ENCODE results near the gene KDM3A.

The KDM3A gene

GRCh38 chr2:86417961-86418360, 23.2 kb upstream of the KDM3A start:
- Mint-ChIP-seq H3K9me3 (peaks cover 15% of the 10 kb centered on the region), H3K27ac (no peak overlapping the region), H3K36me3 (ENCODE audit: low read depth) (peaks cover 4% of the 10 kb centered on the region), H3K4me3 (no peak overlapping the region), H3K4me1 (peaks cover 5% of the 10 kb centered on the region), H3K27me3 (peaks cover 23% of the 10 kb centered on the region)
- DNase-seq: no peak
- ATAC-seq: no peak

- Mint-ChIP-seq H3K36me3 (ENCODE audit: low read depth) (peaks cover 4% of the 10 kb centered on the region), H3K27me3 (peaks cover 10% of the 10 kb centered on the region), H3K4me3 (no peak overlapping the region), H3K9me3 (peaks cover 16% of the 10 kb centered on the region), H3K4me1 (no peaks in the 10 kb centered on the region), H3K27ac (no peak overlapping the region)
- ATAC-seq (no peak), DNase-seq (no peak)
Measured at GRCh38 chr2:86420913-86421312, 20.3 kb upstream of the KDM3A start.

GRCh38 chr2:86426271-86426670, 14.9 kb upstream of the KDM3A start:
- H3K27me3 Mint-ChIP-seq: peaks cover 9% of the 10 kb centered on the region
- DNase-seq (no peak), ATAC-seq (no peak)
- no peaks in the 10 kb centered on the region for H3K4me1 Mint-ChIP-seq
- H3K36me3 Mint-ChIP-seq (ENCODE audit: low read depth): peaks cover 4% of the 10 kb centered on the region
- no peak overlapping the region for H3K27ac Mint-ChIP-seq
- H3K9me3 Mint-ChIP-seq: peaks cover 23% of the 10 kb centered on the region
- H3K4me3 Mint-ChIP-seq: no peak overlapping the region

GRCh38 chr2:86429335-86429734, 11.8 kb upstream of the KDM3A start:
- no peak overlapping the region for H3K4me3 Mint-ChIP-seq
- H3K36me3 Mint-ChIP-seq (ENCODE audit: low read depth): no peaks in the 10 kb centered on the region

GRCh38 chr2:86430368-86430767, 10.8 kb upstream of the KDM3A start:
- Mint-ChIP-seq H3K9me3 (peaks cover 11% of the 10 kb centered on the region), H3K36me3 (ENCODE audit: low read depth) (no peaks in the 10 kb centered on the region), H3K27me3 (peaks cover 3% of the 10 kb centered on the region), H3K27ac (no peak overlapping the region), H3K4me1 (no peaks in the 10 kb centered on the region), H3K4me3 (no peak overlapping the region)
- DNase-seq: no peak
- no peak for ATAC-seq

More at GRCh38 chr2:86429335-86429734, 11.8 kb upstream of the KDM3A start:
- Mint-ChIP-seq H3K27ac (no peak overlapping the region), H3K27me3 (peaks cover 7% of the 10 kb centered on the region), H3K9me3 (peaks cover 11% of the 10 kb centered on the region), H3K4me1 (no peaks in the 10 kb centered on the region)
- DNase-seq (no peak), ATAC-seq (no peak)

- H3K27ac Mint-ChIP-seq: no peak overlapping the region
- H3K4me3 Mint-ChIP-seq: no peak overlapping the region
- DNase-seq: no peak
- H3K27me3 Mint-ChIP-seq: peaks cover 6% of the 10 kb centered on the region
- H3K36me3 Mint-ChIP-seq (ENCODE audit: low read depth): peaks cover 3% of the 10 kb centered on the region
- H3K4me1 Mint-ChIP-seq: no peaks in the 10 kb centered on the region
- ATAC-seq: no peak
- H3K9me3 Mint-ChIP-seq: peaks cover 26% of the 10 kb centered on the region
Measured at GRCh38 chr2:86433137-86433536, 8.0 kb upstream of the KDM3A start.

- H3K36me3 Mint-ChIP-seq (ENCODE audit: low read depth): peaks cover 7% of the 10 kb centered on the region
- no peak for ATAC-seq
- H3K4me3 Mint-ChIP-seq: no peak overlapping the region
- no peak overlapping the region for H3K27ac Mint-ChIP-seq
- H3K27me3 Mint-ChIP-seq: peaks cover 6% of the 10 kb centered on the region
- peaks cover 31% of the 10 kb centered on the region for H3K9me3 Mint-ChIP-seq
- no peak for DNase-seq
- H3K4me1 Mint-ChIP-seq: no peaks in the 10 kb centered on the region
Measured at GRCh38 chr2:86434290-86434689, 6.9 kb upstream of the KDM3A start.

- Mint-ChIP-seq H3K27ac (no peak overlapping the region), H3K9me3 (peaks cover 35% of the 10 kb centered on the region), H3K4me3 (no peak overlapping the region), H3K4me1 (peaks cover 4% of the 10 kb centered on the region), H3K36me3 (ENCODE audit: low read depth) (peaks cover 18% of the 10 kb centered on the region), H3K27me3 (peaks cover 6% of the 10 kb centered on the region)
- DNase-seq: no peak
- ATAC-seq: no peak
Measured at GRCh38 chr2:86435531-86435930, 5.6 kb upstream of the KDM3A start.

- no peak for ATAC-seq
- peaks cover 11% of the 10 kb centered on the region for H3K4me1 Mint-ChIP-seq
- H3K4me3 Mint-ChIP-seq: no peak overlapping the region
- peaks cover 34% of the 10 kb centered on the region for H3K9me3 Mint-ChIP-seq
- no peak overlapping the region for H3K27ac Mint-ChIP-seq
- peaks cover 6% of the 10 kb centered on the region for H3K27me3 Mint-ChIP-seq
- H3K36me3 Mint-ChIP-seq (ENCODE audit: low read depth): peaks cover 20% of the 10 kb centered on the region
- no peak for DNase-seq
Measured at GRCh38 chr2:86436328-86436727, 4.8 kb upstream of the KDM3A start.

- no peak for ATAC-seq
- peaks cover 34% of the 10 kb centered on the region for H3K9me3 Mint-ChIP-seq
- H3K27ac Mint-ChIP-seq: peak overlapping the region; percentile 100
- H3K4me1 Mint-ChIP-seq: peaks cover 43% of the 10 kb centered on the region
- H3K36me3 Mint-ChIP-seq (ENCODE audit: low read depth): peaks cover 36% of the 10 kb centered on the region
- H3K4me3 Mint-ChIP-seq: peak overlapping the region; percentile 80
- H3K27me3 Mint-ChIP-seq: peaks cover 6% of the 10 kb centered on the region
- no peak for DNase-seq
Measured at GRCh38 chr2:86439879-86440630, 1.1 kb upstream of the KDM3A start.

- peak overlapping the region; percentile 100 for H3K27ac Mint-ChIP-seq
- H3K36me3 Mint-ChIP-seq (ENCODE audit: low read depth): peaks cover 48% of the 10 kb centered on the region
- H3K4me3 Mint-ChIP-seq: peak overlapping the region; percentile 91
- no peak for DNase-seq
- peaks cover 5% of the 10 kb centered on the region for H3K27me3 Mint-ChIP-seq
- peaks cover 32% of the 10 kb centered on the region for H3K9me3 Mint-ChIP-seq
- peaks cover 55% of the 10 kb centered on the region for H3K4me1 Mint-ChIP-seq
- ATAC-seq: no peak
Measured at GRCh38 chr2:86441392-86441881, 266 bp downstream of the KDM3A start.

- ATAC-seq: peak; percentile 1
- peaks cover 50% of the 10 kb centered on the region for H3K36me3 Mint-ChIP-seq (ENCODE audit: low read depth)
- peak overlapping the region; percentile 90 for H3K27ac Mint-ChIP-seq
- no peaks in the 10 kb centered on the region for H3K27me3 Mint-ChIP-seq
- peak overlapping the region; percentile 91 for H3K4me3 Mint-ChIP-seq
- peaks cover 28% of the 10 kb centered on the region for H3K9me3 Mint-ChIP-seq
- H3K4me1 Mint-ChIP-seq: peaks cover 62% of the 10 kb centered on the region
- peak; percentile 59 for DNase-seq
Measured at GRCh38 chr2:86441882-86442641, 891 bp downstream of the KDM3A start.

GRCh38 chr2:86442642-86443005, 1.5 kb downstream of the KDM3A start:
- DNase-seq: peak; percentile 78
- Mint-ChIP-seq H3K27me3 (no peaks in the 10 kb centered on the region), H3K4me3 (peak overlapping the region; percentile 91), H3K36me3 (ENCODE audit: low read depth) (peaks cover 53% of the 10 kb centered on the region), H3K4me1 (peaks cover 67% of the 10 kb centered on the region), H3K27ac (peak overlapping the region; percentile 90), H3K9me3 (peaks cover 24% of the 10 kb centered on the region)
- peak; percentile 84 for ATAC-seq

- Mint-ChIP-seq H3K36me3 (ENCODE audit: low read depth) (peaks cover 61% of the 10 kb centered on the region), H3K9me3 (peaks cover 17% of the 10 kb centered on the region), H3K4me1 (peaks cover 78% of the 10 kb centered on the region), H3K27ac (peak overlapping the region; percentile 90), H3K27me3 (no peaks in the 10 kb centered on the region), H3K4me3 (peak overlapping the region; percentile 91)
- DNase-seq (no peak), ATAC-seq (no peak)
Measured at GRCh38 chr2:86443631-86444350, 2.6 kb downstream of the KDM3A start.
